Activated CD4-positive, alpha-beta T cell treated with anti-CD3 and anti-CD28 coated beads, Interleukin-2, amount 50 U/mL, for 48 hours (primary cell): ENCODE data around the gene PNKD.
A peak's percentile ranks its signal among the peaks of the same experiment; 100 is the strongest.

Source experiments
- DNase-seq, 2 experiments: peaks; one replicate each; pipeline ENCODE4 v3.0.0-alpha.2; 2020

Gene PNKD

GRCh38 chr2:218320704-218321336, 50.5 kb downstream of the PNKD start:
- DNase-seq: no peak

- peak; percentile 43 to 51 for DNase-seq
Measured at GRCh38 chr2:218322768-218323525, 52.6 kb downstream of the PNKD start.

- DNase-seq: no peak
Measured at GRCh38 chr2:218323526-218324472, 53.5 kb downstream of the PNKD start.

- no peak for DNase-seq
Measured at GRCh38 chr2:218325566-218326160, 55.3 kb downstream of the PNKD start.

- no peak for DNase-seq
Measured at GRCh38 chr2:218326315-218326714, 56.0 kb downstream of the PNKD start.

GRCh38 chr2:218327451-218328210, 57.3 kb downstream of the PNKD start:
- no peak for DNase-seq

- DNase-seq: no peak
Measured at GRCh38 chr2:218328294-218328693, 58.0 kb downstream of the PNKD start.

- no peak for DNase-seq
Measured at GRCh38 chr2:218329027-218329825, 58.9 kb downstream of the PNKD start.

GRCh38 chr2:218329826-218330593, 59.7 kb downstream of the PNKD start:
- DNase-seq: no peak

- DNase-seq: no peak
Measured at GRCh38 chr2:218331745-218332144, 61.4 kb downstream of the PNKD start.

GRCh38 chr2:218332288-218332687, 62.0 kb downstream of the PNKD start:
- DNase-seq: no peak

- no peak for DNase-seq
Measured at GRCh38 chr2:218332920-218333645, 62.8 kb downstream of the PNKD start.

GRCh38 chr2:218334531-218334930, 64.2 kb downstream of the PNKD start:
- no peak for DNase-seq

GRCh38 chr2:218340656-218341055, 70.3 kb downstream of the PNKD start:
- DNase-seq: no peak

- DNase-seq: no peak
Measured at GRCh38 chr2:218341381-218341780, 71.1 kb downstream of the PNKD start.

GRCh38 chr2:218342837-218343236, 72.5 kb downstream of the PNKD start:
- DNase-seq: no peak

GRCh38 chr2:218343591-218343990, 73.3 kb downstream of the PNKD start:
- DNase-seq: no peak

GRCh38 chr2:218344090-218344754, 73.9 kb downstream of the PNKD start:
- DNase-seq: no peak

- DNase-seq: no peak
Measured at GRCh38 chr2:218344755-218345417, 74.6 kb downstream of the PNKD start.
